Prostate gland (tissue), 2 donors: Measurements from ENCODE around the gene GPR158. TPM values are rescaled to one million over a fixed set of nuclear protein-coding genes. Genes with fewer than 3 reads are reported as not detected.

Experiments used
- DNase-seq: peaks from one replicate; pipeline ENCODE4 v3.0.0-alpha.2; 2019; ENCODE audit warnings: low spot score
- H3K27ac ChIP-seq, 2 donors: fragments of 200-600 bp; sonication (generic); 2 replicates each; pipeline ENCODE4 v1.5.1; 2017 to 2019
- H3K27me3 ChIP-seq: fragments of 200-600 bp; sonication (generic); replicated peaks from 2 replicates; pipeline ENCODE4 v1.5.1; 2019; ENCODE audit not compliant: insufficient read depth
- H3K36me3 ChIP-seq, 2 donors: fragments of 200-600 bp; sonication (generic); 1 replicate in 1 of 2; 2 replicates in 1 of 2; pipeline versions ENCODE4 v1.5.1 to v1.8.1; 2017 to 2019
- H3K4me1 ChIP-seq: fragments of 200-600 bp; sonication (generic); replicated peaks from 2 replicates; pipeline ENCODE4 v1.5.1; 2019
- H3K4me3 ChIP-seq, 2 donors: fragments of 200-600 bp; sonication (generic); 2 replicates each; pipeline ENCODE4 v1.5.1; 2017 to 2019
- H3K9me3 ChIP-seq: fragments of 200-600 bp; sonication (generic); 2 replicates; pipeline ENCODE4 v1.5.1; 2017
- POLR2A ChIP-seq: fragments of 450-650 bp; IDR thresholded peaks from one replicate; pipeline ENCODE4 v1.6.1; 2016; ENCODE audit warnings: antibody characterized with exemption, mild to moderate bottlenecking
- POLR2AphosphoS5 ChIP-seq: sonication (generic); formaldehyde crosslinking; IDR thresholded peaks from one replicate; pipeline ENCODE4 v1.6.1; 2017; ENCODE audit warnings: antibody characterized with exemption
- WGBS: methylation state at CpG from one replicate; pipeline ENCODE4 v1.1.5; 2018; 5-methylcytosine and 5-hydroxymethylcytosine counted together
- intact Hi-C: fragments of 100-400 bp; cut with DNase I; formaldehyde crosslinking; loops from one replicate; pipeline ENCODE4 v1.14.2; 2022
- total RNA-seq, 2 donors: library from RNA; depleted of rRNA; stranded (reverse); fragments of >200 nt; gene quantifications; one replicate each; pipeline ENCODE4 v1.1.0, GENCODE V29; 2016
- TF ChIP-seq, protein P1 (sequence below), 4 experiments: fragments of 200-600 bp in 2 of 4; fragments of 450-650 bp in 2 of 4; sonication (generic) in 2 of 4; IDR thresholded peaks; 1 replicate in 3 of 4; 2 replicates in 1 of 4; pipeline ENCODE4 v1.5.1; 2016 to 2019; ENCODE audit warnings: antibody characterized with exemption in 4 of 4, mild to moderate bottlenecking in 2 of 4, moderate library complexity in 2 of 4

GPR158 gene
- total RNA-seq, 2 donors from 2014 or later = 0.36 to 1.5 TPM

GRCh38 chr10:25504838-25505237 lies 330.0 kb downstream of the GPR158 start:
- no peak overlapping the region for H3K27ac ChIP-seq
- no peak for DNase-seq
- 75% methylated on average over 3 of the region's 3 CpGs for WGBS
- no peaks in the 10 kb centered on the region for H3K9me3 ChIP-seq
- H3K36me3 ChIP-seq = no peaks in the 10 kb centered on the region
- H3K4me1 ChIP-seq = no peaks in the 10 kb centered on the region
- no peak for TF ChIP-seq POLR2A
- H3K4me3 ChIP-seq = no peak overlapping the region
- no peaks in the 10 kb centered on the region for H3K27me3 ChIP-seq
- intact Hi-C loops = no loop called here

DNA sequence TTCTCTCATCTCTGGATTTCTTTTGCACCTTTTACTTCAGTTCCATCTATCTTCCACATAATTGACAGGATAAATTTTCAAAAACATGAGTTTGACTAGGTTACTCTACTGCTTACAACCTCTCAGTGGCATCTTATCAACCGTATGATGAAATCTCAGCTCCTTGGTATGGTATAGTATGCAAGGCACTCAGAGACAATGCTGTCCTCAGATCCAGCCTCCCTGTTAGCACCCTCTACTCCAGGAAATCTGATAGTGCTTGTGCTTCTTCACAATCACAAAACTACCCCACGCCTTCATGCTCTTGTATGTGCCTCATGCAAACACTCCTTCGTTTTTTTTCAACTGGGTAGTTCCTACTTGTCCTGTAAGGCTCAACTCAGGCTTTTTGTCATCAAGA lies 330.7 kb downstream of the GPR158 start:
- DNase-seq = no peak
- Histone ChIP-seq H3K9me3 (no peaks in the 10 kb centered on the region), H3K36me3 (no peaks in the 10 kb centered on the region), H3K27me3 (no peaks in the 10 kb centered on the region), H3K27ac (no peak overlapping the region), H3K4me3 (no peak overlapping the region), H3K4me1 (no peaks in the 10 kb centered on the region)
- WGBS = 84% methylated on average over 3 of the region's 3 CpGs
- intact Hi-C loops = no loop called here
- no peak for TF ChIP-seq POLR2A
- TF ChIP-seq, protein P1, sequence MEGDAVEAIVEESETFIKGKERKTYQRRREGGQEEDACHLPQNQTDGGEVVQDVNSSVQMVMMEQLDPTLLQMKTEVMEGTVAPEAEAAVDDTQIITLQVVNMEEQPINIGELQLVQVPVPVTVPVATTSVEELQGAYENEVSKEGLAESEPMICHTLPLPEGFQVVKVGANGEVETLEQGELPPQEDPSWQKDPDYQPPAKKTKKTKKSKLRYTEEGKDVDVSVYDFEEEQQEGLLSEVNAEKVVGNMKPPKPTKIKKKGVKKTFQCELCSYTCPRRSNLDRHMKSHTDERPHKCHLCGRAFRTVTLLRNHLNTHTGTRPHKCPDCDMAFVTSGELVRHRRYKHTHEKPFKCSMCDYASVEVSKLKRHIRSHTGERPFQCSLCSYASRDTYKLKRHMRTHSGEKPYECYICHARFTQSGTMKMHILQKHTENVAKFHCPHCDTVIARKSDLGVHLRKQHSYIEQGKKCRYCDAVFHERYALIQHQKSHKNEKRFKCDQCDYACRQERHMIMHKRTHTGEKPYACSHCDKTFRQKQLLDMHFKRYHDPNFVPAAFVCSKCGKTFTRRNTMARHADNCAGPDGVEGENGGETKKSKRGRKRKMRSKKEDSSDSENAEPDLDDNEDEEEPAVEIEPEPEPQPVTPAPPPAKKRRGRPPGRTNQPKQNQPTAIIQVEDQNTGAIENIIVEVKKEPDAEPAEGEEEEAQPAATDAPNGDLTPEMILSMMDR (IDR thresholded peaks at IDR 0.05) = no peak

- H3K27me3 ChIP-seq = no peaks in the 10 kb centered on the region
- WGBS = 18% methylated on average over 2 of the region's 2 CpGs
- H3K4me3 ChIP-seq = no peak overlapping the region
- no peaks in the 10 kb centered on the region for H3K36me3 ChIP-seq
- H3K27ac ChIP-seq = no peak overlapping the region
- intact Hi-C loops = no loop called here
- no peak for DNase-seq
- TF ChIP-seq, protein P1 (IDR thresholded peaks at IDR 0.05) = no peak
- TF ChIP-seq POLR2A = no peak
- no peak for TF ChIP-seq POLR2AphosphoS5
- H3K9me3 ChIP-seq = no peaks in the 10 kb centered on the region
- H3K4me1 ChIP-seq = no peaks in the 10 kb centered on the region
These were observed 332.1 kb downstream of the GPR158 start for GRCh38 chr10:25506821-25507335.

GRCh38 chr10:25508112-25508815 lies 333.5 kb downstream of the GPR158 start:
- H3K27ac ChIP-seq = no peak overlapping the region
- TF ChIP-seq, protein P1 (IDR thresholded peaks at IDR 0.05) = no peak
- TF ChIP-seq POLR2A (no peak), POLR2AphosphoS5 (no peak)
- H3K27me3 ChIP-seq = no peaks in the 10 kb centered on the region
- H3K36me3 ChIP-seq = no peaks in the 10 kb centered on the region
- no peak for DNase-seq
- no peak overlapping the region for H3K4me3 ChIP-seq
- H3K9me3 ChIP-seq = no peaks in the 10 kb centered on the region
- no peaks in the 10 kb centered on the region for H3K4me1 ChIP-seq
- intact Hi-C loops = no loop called here
- 69% methylated on average over 5 of the region's 5 CpGs for WGBS

GRCh38 chr10:25509151-25509550 lies 334.4 kb downstream of the GPR158 start:
- WGBS = 86% methylated on average over 6 of the region's 6 CpGs
- H3K27ac ChIP-seq = no peak overlapping the region
- intact Hi-C loops = no loop called here

DNA sequence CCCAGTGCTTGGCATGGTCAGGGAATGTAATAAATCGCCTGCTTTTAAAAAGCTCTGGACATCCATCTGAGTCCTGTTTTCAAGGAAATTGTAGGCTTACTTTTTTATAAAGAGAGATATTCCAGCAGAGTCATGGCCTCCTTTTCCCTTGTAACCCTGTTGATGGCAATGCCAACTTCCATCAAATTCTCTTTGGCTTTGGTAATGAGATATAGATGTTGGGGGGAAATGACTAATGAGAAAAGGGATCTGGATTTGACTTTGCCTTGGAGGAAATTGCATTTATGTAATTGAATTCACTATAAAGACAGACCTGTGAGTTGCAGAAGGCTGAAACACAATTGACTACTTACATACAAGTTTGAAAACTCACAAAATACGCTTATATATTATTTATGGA lies 347.5 kb downstream of the GPR158 start:
- H3K9me3 ChIP-seq = no peaks in the 10 kb centered on the region
- TF ChIP-seq POLR2AphosphoS5 = no peak
- TF ChIP-seq, protein P1 (IDR thresholded peaks at IDR 0.05) = no peak
- no peaks in the 10 kb centered on the region for H3K27me3 ChIP-seq
- no peak overlapping the region for H3K4me3 ChIP-seq
- no peaks in the 10 kb centered on the region for H3K4me1 ChIP-seq
- H3K27ac ChIP-seq = no peak overlapping the region
- DNase-seq = no peak
- 84% methylated on average over 2 of the region's 2 CpGs for WGBS
- intact Hi-C loops = no loop called here
- H3K36me3 ChIP-seq = no peaks in the 10 kb centered on the region

More at GRCh38 chr10:25509151-25509550, 334.4 kb downstream of the GPR158 start:
- H3K27me3 ChIP-seq = no peaks in the 10 kb centered on the region
- TF ChIP-seq POLR2AphosphoS5 = no peak
- H3K9me3 ChIP-seq = no peaks in the 10 kb centered on the region
- no peaks in the 10 kb centered on the region for H3K4me1 ChIP-seq
- no peak for DNase-seq
- no peaks in the 10 kb centered on the region for H3K36me3 ChIP-seq
- H3K4me3 ChIP-seq = no peak overlapping the region
